HG03521 (cell line): ENCODE results near the gene CDK5R1.
A peak's percentile ranks its signal among the peaks of the same experiment; 100 is the strongest.

Experiments
- ATAC-seq: cut with Tn5 transposase; IDR thresholded peaks from one replicate; pipeline ENCODE4 v1.9.1; 2021; ENCODE audit warnings: mild to moderate bottlenecking, moderate library complexity; ENCODE audit not compliant: unreplicated experiment

Gene CDK5R1

GRCh38 chr17:32492264-32492589 lies 5.4 kb downstream of the CDK5R1 start:
- ATAC-seq = no peak

GRCh38 chr17:32492648-32493289 lies 6.0 kb downstream of the CDK5R1 start:
- no peak for ATAC-seq

- ATAC-seq = no peak
Observed at GRCh38 chr17:32493571-32493970, 6.8 kb downstream of the CDK5R1 start.

GRCh38 chr17:32493976-32494513 lies 7.3 kb downstream of the CDK5R1 start:
- ATAC-seq = no peak

GRCh38 chr17:32494621-32495358 lies 8.0 kb downstream of the CDK5R1 start:
- ATAC-seq = no peak

GRCh38 chr17:32495359-32496231 lies 8.8 kb downstream of the CDK5R1 start:
- ATAC-seq = no peak

GRCh38 chr17:32496395-32497073 lies 9.7 kb downstream of the CDK5R1 start:
- no peak for ATAC-seq

GRCh38 chr17:32497431-32498205 lies 10.8 kb downstream of the CDK5R1 start:
- ATAC-seq = no peak

- ATAC-seq = no peak
Observed at GRCh38 chr17:32498391-32498790, 11.6 kb downstream of the CDK5R1 start.

- no peak for ATAC-seq
Observed at GRCh38 chr17:32502013-32502412, 15.2 kb downstream of the CDK5R1 start.

GRCh38 chr17:32502710-32503109 lies 15.9 kb downstream of the CDK5R1 start:
- no peak for ATAC-seq

- peak; percentile 80 for ATAC-seq
Observed at GRCh38 chr17:32503251-32504165, 16.7 kb downstream of the CDK5R1 start.

- no peak for ATAC-seq
Observed at GRCh38 chr17:32504166-32504990, 17.6 kb downstream of the CDK5R1 start.

- no peak for ATAC-seq
Observed at GRCh38 chr17:32508926-32509325, 22.1 kb downstream of the CDK5R1 start.

GRCh38 chr17:32510466-32510865 lies 23.7 kb downstream of the CDK5R1 start:
- ATAC-seq = no peak

GRCh38 chr17:32512328-32512727 lies 25.5 kb downstream of the CDK5R1 start:
- no peak for ATAC-seq

GRCh38 chr17:32513579-32513978 lies 26.8 kb downstream of the CDK5R1 start:
- no peak for ATAC-seq

GRCh38 chr17:32514606-32515005 lies 27.8 kb downstream of the CDK5R1 start:
- no peak for ATAC-seq
